NAMALWA (cell line): ENCODE results near the gene CA14.
"Not testable (repeated sequence)": the region's sequence is repeated elsewhere in the genome, so short reads cannot be mapped to it uniquely, and the experiment has no call there.

Experiments used
- DNase-seq: peaks from one replicate; pipeline ENCODE4 v3.0.0-alpha.2; 2015; ENCODE audit warnings: low spot score

Gene CA14

GRCh38 chr1:150257624-150258585, at the start of gene CA14:
CA14 (plus strand) TSS chr1:150257774; CDS start chr1:150258129, 355 bp downstream.
- no peak for DNase-seq

GRCh38 chr1:150208460-150208859, 49.1 kb upstream of the CA14 start:
- DNase-seq = not testable (repeated sequence)

- DNase-seq = no peak
These were observed 47.5 kb upstream of the CA14 start for GRCh38 chr1:150210091-150210490.

- no peak for DNase-seq
These were observed 46.9 kb upstream of the CA14 start for GRCh38 chr1:150210706-150211105.

- DNase-seq = no peak
These were observed 45.5 kb upstream of the CA14 start for GRCh38 chr1:150212070-150212469.

- peak; percentile 97 for DNase-seq
These were observed 44.1 kb upstream of the CA14 start for GRCh38 chr1:150213170-150214098.

GRCh38 chr1:150214099-150214756, 43.3 kb upstream of the CA14 start:
- not testable (repeated sequence) for DNase-seq

GRCh38 chr1:150215855-150216254, 41.7 kb upstream of the CA14 start:
- not testable (repeated sequence) for DNase-seq

- peak; percentile 79 for DNase-seq
These were observed 36.0 kb upstream of the CA14 start for GRCh38 chr1:150221552-150221951.

- DNase-seq = no peak
These were observed 32.6 kb upstream of the CA14 start for GRCh38 chr1:150224983-150225382.

GRCh38 chr1:150225546-150225945, 32.0 kb upstream of the CA14 start:
- no peak for DNase-seq

GRCh38 chr1:150226486-150226885, 31.1 kb upstream of the CA14 start:
- no peak for DNase-seq

GRCh38 chr1:150227228-150227627, 30.3 kb upstream of the CA14 start:
- DNase-seq = no peak

- not testable (repeated sequence) for DNase-seq
These were observed 29.3 kb upstream of the CA14 start for GRCh38 chr1:150228246-150228645.

- not testable (repeated sequence) for DNase-seq
These were observed 24.7 kb upstream of the CA14 start for GRCh38 chr1:150232921-150233320.

- DNase-seq = peak; percentile 69
These were observed 23.9 kb upstream of the CA14 start for GRCh38 chr1:150233359-150234308.

- no peak for DNase-seq
These were observed 23.3 kb upstream of the CA14 start for GRCh38 chr1:150234309-150234565.

GRCh38 chr1:150234566-150235293, 22.8 kb upstream of the CA14 start:
- peak; percentile 93 for DNase-seq

GRCh38 chr1:150235294-150235851, 22.2 kb upstream of the CA14 start:
- peak; percentile 62 for DNase-seq
